Upper lobe of right lung (tissue), 1 donor: ENCODE results near the gene ZNF287. TPM values are rescaled to one million over a fixed set of nuclear protein-coding genes. Genes with fewer than 3 reads are reported as not detected.

Experiments
- total RNA-seq: library from RNA; stranded (reverse); fragmentation: NEBNext Ultra II Directional; extraction: Animal tissue kit (Norgen Biotek cat#: 25700); gene quantifications from one replicate; pipeline ENCODE4 v1.2.1, GENCODE V29; 2021
- donor health status: DM: no; HTN: yes; CAD: no; lungs with severe emphysema.

The ZNF287 gene
- total RNA-seq, 1 donor from 2014 or later, result 4.7 TPM

Other genes starting within 250 kb of the ZNF287 start
- 10.4 TPM for gene CENPV, start 215.7 kb downstream of the ZNF287 start, total RNA-seq
- 1,410 TPM for gene UBB, start 188.1 kb downstream of the ZNF287 start, total RNA-seq
- 86.5 TPM for gene TRPV2, start 153.6 kb downstream of the ZNF287 start, total RNA-seq
- gene LRRC75A, start 77.0 kb downstream of the ZNF287 start, total RNA-seq, result 2.5 TPM
- gene ZNF624, start 84.6 kb upstream of the ZNF287 start, total RNA-seq, result 5.6 TPM
- gene CCDC144A, start 121.0 kb upstream of the ZNF287 start, total RNA-seq, result 10.9 TPM